NCI-H187 (cell line): ENCODE measurements around the gene ATG10.
"Not testable (repeated sequence)": the region's sequence is repeated elsewhere in the genome, so short reads cannot be mapped to it uniquely, and the experiment has no call there.

ENCODE experiments used
- DNase-seq, 2 experiments: peaks; one replicate each; lab custom pipeline; 2025; lab: John Stamatoyannopoulos, UW

The ATG10 gene

GRCh38 chr5:81983148-81983547, 11.3 kb downstream of the ATG10 start:
- DNase-seq, result not testable (repeated sequence)

- DNase-seq, result not testable (repeated sequence)
Observed at GRCh38 chr5:81983563-81983962, 11.7 kb downstream of the ATG10 start.

GRCh38 chr5:81986126-81986525, 14.3 kb downstream of the ATG10 start:
- no peak for DNase-seq

GRCh38 chr5:81989204-81989603, 17.4 kb downstream of the ATG10 start:
- DNase-seq, result no peak

GRCh38 chr5:81994679-81995078, 22.9 kb downstream of the ATG10 start:
- no peak for DNase-seq

- DNase-seq, result no peak
Observed at GRCh38 chr5:81995407-81995806, 23.6 kb downstream of the ATG10 start.

- DNase-seq, result no peak
Observed at GRCh38 chr5:82004511-82004910, 32.7 kb downstream of the ATG10 start.

GRCh38 chr5:82009869-82010268, 38.0 kb downstream of the ATG10 start:
- not testable (repeated sequence) for DNase-seq

- DNase-seq, result no peak
Observed at GRCh38 chr5:82010696-82011095, 38.9 kb downstream of the ATG10 start.

GRCh38 chr5:82011761-82012160, 39.9 kb downstream of the ATG10 start:
- no peak for DNase-seq

- not testable (repeated sequence) for DNase-seq
Observed at GRCh38 chr5:82014644-82015043, 42.8 kb downstream of the ATG10 start.

- no peak for DNase-seq
Observed at GRCh38 chr5:82018462-82018861, 46.6 kb downstream of the ATG10 start.

GRCh38 chr5:82019342-82020138, 47.7 kb downstream of the ATG10 start:
- peak in 1 of 2 experiments; percentile 6 for DNase-seq

GRCh38 chr5:82022499-82022898, 50.7 kb downstream of the ATG10 start:
- DNase-seq, result no peak

- no peak for DNase-seq
Observed at GRCh38 chr5:82023644-82024043, 51.8 kb downstream of the ATG10 start.

- no peak for DNase-seq
Observed at GRCh38 chr5:82031220-82032119, 59.6 kb downstream of the ATG10 start.

- DNase-seq, result not testable (repeated sequence)
Observed at GRCh38 chr5:82042894-82043293, 71.1 kb downstream of the ATG10 start.

GRCh38 chr5:82044010-82044409, 72.2 kb downstream of the ATG10 start:
- DNase-seq, result no peak

GRCh38 chr5:82045554-82046275, 73.9 kb downstream of the ATG10 start:
- DNase-seq, result no peak

GRCh38 chr5:82046276-82046647, 74.4 kb downstream of the ATG10 start:
- no peak for DNase-seq

- no peak for DNase-seq
Observed at GRCh38 chr5:82050955-82051354, 79.1 kb downstream of the ATG10 start.

GRCh38 chr5:82054004-82054710, 82.3 kb downstream of the ATG10 start:
- no peak for DNase-seq
